H1 (cell line): Measurements from ENCODE around the gene RAD9A. TPM values are rescaled to one million over a fixed set of nuclear protein-coding genes. Genes with fewer than 3 reads are reported as not detected.

Source experiments
- CTCF ChIA-PET: fragments of 300-600 bp; sonication (Branson Sonifier 250); formaldehyde crosslinking; loops from one replicate; lab custom pipeline; 2021; ENCODE audit not compliant: partially characterized antibody; lab: Charles Lee
- POLR2A ChIA-PET: fragments of 300-600 bp; sonication (Branson Sonifier 250); formaldehyde crosslinking; loops from one replicate; lab custom pipeline; 2021; ENCODE audit warnings: inconsistent platforms; ENCODE audit not compliant: partially characterized antibody; lab: Charles Lee
- DNase-seq, 2 experiments: peaks; one replicate each; pipeline versions ENCODE4 v3.0.0 to v3.0.0-alpha.2; 2010 to 2022; ENCODE audit warnings: low spot score in 2 of 2, low read depth in 1 of 2, mixed read lengths in 1 of 2
- FAIRE-seq: peaks from 2 replicates; lab custom pipeline; 2011; peaks lifted over from hg19 to GRCh38; lab: Jason Lieb, UNC
- H2AFZ ChIP-seq: 2 replicates; pipeline ENCODE4 v1.8.1; 2012; ENCODE audit warnings: low read length, inconsistent platforms
- H2AK5ac ChIP-seq: 2 replicates; pipeline ENCODE4 v1.6.1; 2013; ENCODE audit warnings: low read depth, low read length
- H2BK120ac ChIP-seq: replicated peaks from 2 replicates; pipeline ENCODE3; 2013; ENCODE audit warnings: low read depth, low read length, inconsistent platforms
- H2BK12ac ChIP-seq: 2 replicates; pipeline ENCODE4 v1.6.1; 2013; ENCODE audit warnings: low read depth, low read length
- H2BK15ac ChIP-seq: 2 replicates; pipeline ENCODE4 v1.6.1; 2013; ENCODE audit warnings: low read length
- H2BK20ac ChIP-seq: 2 replicates; pipeline ENCODE4 v1.6.1; 2013; ENCODE audit warnings: low read length
- H2BK5ac ChIP-seq: 2 replicates; pipeline ENCODE4 v1.6.1; 2013; ENCODE audit warnings: low read depth, low read length
- H3K14ac ChIP-seq: 2 replicates; pipeline ENCODE4 v1.6.1; 2013; ENCODE audit warnings: inconsistent platforms; ENCODE audit not compliant: insufficient read length
- H3K18ac ChIP-seq: 2 replicates; pipeline ENCODE4 v1.6.1; 2013; ENCODE audit warnings: low read length; ENCODE audit errors: extremely low read depth
- H3K23ac ChIP-seq: 2 replicates; pipeline ENCODE4 v1.6.1; 2013; ENCODE audit warnings: inconsistent platforms; ENCODE audit not compliant: insufficient read length
- H3K23me2 ChIP-seq: 2 replicates; pipeline ENCODE4 v1.6.1; 2013; ENCODE audit warnings: low read depth, low read length
- H3K27ac ChIP-seq: 2 replicates; pipeline ENCODE4 v1.6.1; 2011; ENCODE audit warnings: low read depth, low read length, inconsistent platforms
- H3K27me3 ChIP-seq, 4 experiments: replicated peaks in 1 of 4; 1 replicate in 1 of 4; 2 replicates in 3 of 4; pipeline versions ENCODE4 v1.6.1 to v1.8.1; 2011 to 2013; ENCODE audit warnings: low read length in 3 of 4, mild to moderate bottlenecking in 3 of 4, inconsistent platforms in 2 of 4, mixed read lengths in 2 of 4, moderate library complexity in 1 of 4; ENCODE audit not compliant: control insufficient read depth in 3 of 4, insufficient read depth in 3 of 4; ENCODE audit errors: extremely low read depth in 1 of 4
- H3K36me3 ChIP-seq, 4 experiments: 2 replicates each; pipeline versions ENCODE4 v1.6.1 to v1.8.1; 2011 to 2013; ENCODE audit warnings: mild to moderate bottlenecking in 4 of 4, low read length in 3 of 4, moderate library complexity in 2 of 4, control low read depth in 1 of 4, inconsistent platforms in 1 of 4; ENCODE audit not compliant: insufficient read depth in 4 of 4, control insufficient read depth in 2 of 4
- H3K4ac ChIP-seq: replicated peaks from 2 replicates; pipeline ENCODE3; 2013; ENCODE audit warnings: low read length, low read depth, mixed read lengths, inconsistent platforms; ENCODE audit not compliant: insufficient read length
- H3K4me1 ChIP-seq, 4 experiments: replicated peaks in 1 of 4; 1 replicate in 1 of 4; 2 replicates in 3 of 4; pipeline versions ENCODE4 v1.6.1 to v1.8.1; 2011 to 2013; ENCODE audit warnings: low read length in 3 of 4, inconsistent platforms in 2 of 4, mixed read lengths in 1 of 4; ENCODE audit not compliant: insufficient read depth in 4 of 4, control insufficient read depth in 3 of 4
- H3K4me2 ChIP-seq, 2 experiments: 2 replicates each; pipeline versions ENCODE4 v1.6.1 to v1.8.1; 2011 to 2013; ENCODE audit warnings: low read depth in 2 of 2, low read length in 2 of 2, control low read depth in 1 of 2, inconsistent platforms in 1 of 2, mild to moderate bottlenecking in 1 of 2; ENCODE audit not compliant: insufficient read depth in 1 of 2
- H3K4me3 ChIP-seq, 4 experiments: fragments of 200-600, 300-600 bp in 1 of 4; sonication (generic), shearing (Covaris generic), sonication (Bioruptor Twin) in 1 of 4; 2 replicates each; pipeline versions ENCODE4 v1.5.1 to v1.8.1; 2011 to 2016; ENCODE audit warnings: low read length in 4 of 4, low read depth in 3 of 4, control low read depth in 2 of 4, inconsistent platforms in 2 of 4, mild to moderate bottlenecking in 2 of 4, mixed read lengths in 1 of 4, moderate library complexity in 1 of 4; ENCODE audit not compliant: insufficient read depth in 2 of 4; ENCODE audit errors: extremely low read depth in 1 of 4
- H3K56ac ChIP-seq: replicated peaks from 2 replicates; pipeline ENCODE3; 2013; ENCODE audit warnings: low read depth, mild to moderate bottlenecking, mixed read lengths, low read length, inconsistent platforms; ENCODE audit not compliant: insufficient read length
- H3K79me1 ChIP-seq: 2 replicates; pipeline ENCODE4 v1.6.1; 2013; ENCODE audit warnings: low read depth, low read length, control low read depth
- H3K79me2 ChIP-seq, 2 experiments: 2 replicates each; pipeline versions ENCODE4 v1.6.1 to v1.8.1; 2012 to 2013; ENCODE audit warnings: low read length in 2 of 2, mild to moderate bottlenecking in 2 of 2, inconsistent platforms in 1 of 2; ENCODE audit not compliant: insufficient read depth in 2 of 2, control insufficient read depth in 1 of 2
- H3K9ac ChIP-seq, 4 experiments: replicated peaks in 1 of 4; 1 replicate in 1 of 4; 2 replicates in 3 of 4; pipeline versions ENCODE4 v1.6.1 to v1.8.1; 2011 to 2013; ENCODE audit warnings: low read depth in 3 of 4, low read length in 3 of 4, control low read depth in 2 of 4, mild to moderate bottlenecking in 2 of 4, moderate library complexity in 2 of 4, inconsistent platforms in 1 of 4; ENCODE audit errors: extremely low read depth in 1 of 4
- H3K9me3 ChIP-seq, 2 experiments: 2 replicates each; pipeline versions ENCODE4 v1.6.1 to v1.8.1; 2012 to 2013; ENCODE audit warnings: mild to moderate bottlenecking in 2 of 2, moderate library complexity in 2 of 2, control low read depth in 1 of 2, inconsistent platforms in 1 of 2, low read depth in 1 of 2, low read length in 1 of 2, mixed read lengths in 1 of 2; ENCODE audit not compliant: insufficient read depth in 2 of 2
- H4K20me1 ChIP-seq, 2 experiments: replicated peaks in 1 of 2; 2 replicates each; pipeline versions ENCODE3 to v1.8.1; 2011 to 2013; ENCODE audit warnings: inconsistent platforms in 2 of 2, low read length in 2 of 2, mild to moderate bottlenecking in 1 of 2; ENCODE audit not compliant: insufficient read depth in 2 of 2, control insufficient read depth in 1 of 2
- H4K5ac ChIP-seq: 2 replicates; pipeline ENCODE4 v1.6.1; 2013; ENCODE audit warnings: low read length, low read depth, mixed read lengths, inconsistent platforms; ENCODE audit not compliant: insufficient read length
- H4K8ac ChIP-seq: 2 replicates; pipeline ENCODE4 v1.8.0; 2013; ENCODE audit warnings: mild to moderate bottlenecking, moderate library complexity, low read length, inconsistent platforms; ENCODE audit not compliant: insufficient read depth; ENCODE audit errors: extremely low read depth
- H4K91ac ChIP-seq: replicated peaks from 2 replicates; pipeline ENCODE3; 2013; ENCODE audit warnings: low read length, mixed read lengths, inconsistent platforms; ENCODE audit not compliant: insufficient read length
- CHD2 ChIP-seq: IDR thresholded peaks from 2 replicates; pipeline ENCODE4 v1.6.1; 2012; ENCODE audit warnings: low read length, improper control_type of control experiment
- E2F6 ChIP-seq: IDR thresholded peaks from 2 replicates; pipeline ENCODE4 v1.6.1; 2012; ENCODE audit warnings: inconsistent platforms
- EGR1 ChIP-seq: IDR thresholded peaks from 2 replicates; pipeline ENCODE4 v1.6.1; 2011; ENCODE audit warnings: low read depth, low read length, borderline replicate concordance
- EP300 ChIP-seq, 2 experiments: IDR thresholded peaks; 1 replicate in 1 of 2; 2 replicates in 1 of 2; pipeline ENCODE4 v1.6.1; 2011 to 2012; ENCODE audit warnings: low read depth in 2 of 2, low read length in 2 of 2, mild to moderate bottlenecking in 2 of 2, borderline replicate concordance in 1 of 2, inconsistent platforms in 1 of 2, moderate library complexity in 1 of 2
- MAFK ChIP-seq: IDR thresholded peaks from 2 replicates; pipeline ENCODE4 v1.6.1; 2012; ENCODE audit warnings: low read depth, mild to moderate bottlenecking, improper control_type of control experiment, low read length
- NRF1 ChIP-seq: IDR thresholded peaks from 2 replicates; pipeline ENCODE4 v1.6.1; 2011; ENCODE audit warnings: mild to moderate bottlenecking, low read depth, low read length, improper control_type of control experiment
- POU5F1 ChIP-seq: IDR thresholded peaks from 2 replicates; pipeline ENCODE4 v1.6.1; 2011; ENCODE audit warnings: low read depth, mild to moderate bottlenecking, low read length, moderate library complexity
- SP4 ChIP-seq: IDR thresholded peaks from 2 replicates; pipeline ENCODE4 v1.6.1; 2012; ENCODE audit warnings: low read length, inconsistent platforms
- TAF1 ChIP-seq: IDR thresholded peaks from 2 replicates; pipeline ENCODE4 v1.6.1; 2011; ENCODE audit warnings: mild to moderate bottlenecking, low read depth, low read length
- USF2 ChIP-seq: IDR thresholded peaks from 2 replicates; pipeline ENCODE4 v1.6.1; 2011; ENCODE audit warnings: low read length, improper control_type of control experiment
- WGBS, 2 experiments: shearing (Covaris generic) in 1 of 2; methylation state at CpG; one replicate each; pipeline versions ENCODE4 v1.1.6 to v1.1.7; 2013 to 2015; ENCODE audit warnings: low lambda C conversion rate in 2 of 2, mixed read lengths in 2 of 2, inconsistent platforms in 1 of 2, low coverage in 1 of 2, missing lambda C conversion rate in 1 of 2; ENCODE audit not compliant: insufficient replicate concordance in 2 of 2, insufficient coverage in 1 of 2, insufficient read length in 1 of 2; ENCODE audit errors: extremely low coverage in 1 of 2, missing lambda C conversion rate in 1 of 2; 5-methylcytosine and 5-hydroxymethylcytosine counted together
- polyA plus RNA-seq, 7 experiments: library from polyadenylated mRNA; depleted of rRNA in 3 of 7; stranded (reverse) in 5 of 7; unstranded in 2 of 7; fragments of >200 nt in 5 of 7; fragments of 200-250 nt in 2 of 7; gene quantifications; 1 replicate in 5 of 7; 2 replicates in 1 of 7; 4 replicates in 1 of 7; pipeline versions ENCODE4 v1.2.1 to v1.2.3, GENCODE V29; 2011 to 2013; ENCODE audit warnings: missing spikeins in 2 of 7, mixed read lengths in 2 of 7
- total RNA-seq: library from RNA; stranded (reverse); fragmentation: NEBNext Ultra II Directional; extraction: Animal tissue kit (Norgen Biotek cat#: 25700); gene quantifications from 2 replicates; pipeline ENCODE4 v1.2.1, GENCODE V29; 2021

Gene RAD9A
- total and polyA plus RNA-seq, 2 of the 8 experiments (the other 6 are each of a cell fraction or from before 2014, with no cell fraction given) = 22.2 to 25.5 TPM

- H4K8ac ChIP-seq = no peak overlapping the region
- H3K27ac ChIP-seq = no peak overlapping the region
- no peak overlapping the region for H3K4ac ChIP-seq
- H3K9ac ChIP-seq = peak overlapping the region in 3 of 4 experiments; percentile 20 to 52 (median 47); a peak in 4 of 7 replicates
- no peak overlapping the region for H3K14ac ChIP-seq
- H3K23ac ChIP-seq = no peak overlapping the region
- H3K36me3 ChIP-seq = no peaks in the 10 kb centered on the region
- no peak overlapping the region for H2AK5ac ChIP-seq
- H2BK5ac ChIP-seq = no peak overlapping the region
- H2BK15ac ChIP-seq = no peak overlapping the region
- FAIRE-seq (no peak), DNase-seq (peak; percentile 84 to 100)
- peak overlapping the region; percentile 32 to 64 (median 36); a peak in 7 of 8 replicates for H3K4me3 ChIP-seq
- peaks cover 10% of the 10 kb centered on the region; the same call in 1 of the 2 replicates for H3K23me2 ChIP-seq
- no peak overlapping the region for H2BK20ac ChIP-seq
- H3K4me2 ChIP-seq = peak overlapping the region; percentile 57 to 83
- peak overlapping the region; percentile 65 for H4K91ac ChIP-seq
- H2BK120ac ChIP-seq = no peak overlapping the region
- CTCF ChIA-PET = interaction anchor here (0.6 to 1.8 kb wide), 7 partner anchors 12 to 388 kb away, joined by 3 to 6 read pairs (median 3); no protein-coding TSS in a partner anchor
- H3K18ac ChIP-seq = peak overlapping the region; percentile 19
- H3K9me3 ChIP-seq = no peaks in the 10 kb centered on the region
- peaks cover 0 to 8% (median 5%) of the 10 kb centered on the region in 4 experiments; a peak in 4 of 7 replicates for H3K27me3 ChIP-seq
- H3K79me2 ChIP-seq = no peaks in the 10 kb centered on the region
- H4K20me1 ChIP-seq = peaks cover 0 to 3% of the 10 kb centered on the region in 2 experiments
- no peaks in the 10 kb centered on the region for H3K79me1 ChIP-seq
- peak overlapping the region; percentile 75 for H3K56ac ChIP-seq
- H4K5ac ChIP-seq = no peak overlapping the region
- WGBS, 2 experiments = 4% methylated on average over 23 of the region's 97 CpGs; no CpG with 5 or more reads in 1 of the 2 experiments
- H2AFZ ChIP-seq = 0 out of 2 replicates have a peak overlapping the region, but pooled peaks have one; percentile 16
- no peak overlapping the region for H2BK12ac ChIP-seq
- POLR2A ChIA-PET = interaction anchor here (0.8 to 10.2 kb wide), 12 partner anchors 9 to 75 kb away, joined by 3 to 104 read pairs (median 4); partner anchors contain the start of genes CORO1B, PPP1CA, PTPRCAP and RAD9A
- peaks cover 4 to 15% (median 10%) of the 10 kb centered on the region in 4 experiments for H3K4me1 ChIP-seq
- TF ChIP-seq SP4 = peak; percentile 86; the same call in 1 of the 2 replicates
- TF ChIP-seq EP300 (IDR thresholded peaks at IDR 0.05; ENCODE audit: borderline replicate concordance in 1 of 2, low read depth in 2 of 2, low read length in 2 of 2) = no peak
- TF ChIP-seq USF2 = no peak
- no peak for TF ChIP-seq MAFK
- TF ChIP-seq E2F6 = peak; percentile 71
- peak; percentile 37; the same call in 1 of the 2 replicates for TF ChIP-seq TAF1
- no peak for TF ChIP-seq POU5F1
- TF ChIP-seq NRF1 = no peak
- no peak for TF ChIP-seq CHD2
- no peak for TF ChIP-seq EGR1
These were observed 29.1 kb downstream of the RAD9A start for GRCh38 chr11:67420646-67421429.
